Measurements from ENCODE around the gene ALPG.

DNA sequence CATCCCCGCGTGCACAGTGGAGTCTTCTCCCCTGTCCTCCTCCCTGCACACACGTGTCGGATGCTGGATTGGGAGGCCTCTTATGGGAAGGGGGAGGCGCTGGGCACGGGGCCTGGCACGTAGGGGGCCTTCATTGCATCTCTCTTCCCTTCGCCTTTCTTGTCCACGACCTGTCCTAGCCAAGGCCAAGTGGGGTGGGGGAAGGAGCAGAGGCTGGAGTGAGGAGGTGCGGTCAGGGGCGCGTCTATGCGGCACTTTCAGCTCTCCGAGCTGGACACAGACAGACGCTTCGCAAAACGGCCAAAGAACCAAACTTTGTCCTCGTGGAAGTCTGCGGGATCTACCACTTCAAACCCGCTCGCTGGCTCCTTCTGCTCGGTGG, 13.4 kb downstream of the ALPG start:
- TF ChIP-seq, protein P1, sequence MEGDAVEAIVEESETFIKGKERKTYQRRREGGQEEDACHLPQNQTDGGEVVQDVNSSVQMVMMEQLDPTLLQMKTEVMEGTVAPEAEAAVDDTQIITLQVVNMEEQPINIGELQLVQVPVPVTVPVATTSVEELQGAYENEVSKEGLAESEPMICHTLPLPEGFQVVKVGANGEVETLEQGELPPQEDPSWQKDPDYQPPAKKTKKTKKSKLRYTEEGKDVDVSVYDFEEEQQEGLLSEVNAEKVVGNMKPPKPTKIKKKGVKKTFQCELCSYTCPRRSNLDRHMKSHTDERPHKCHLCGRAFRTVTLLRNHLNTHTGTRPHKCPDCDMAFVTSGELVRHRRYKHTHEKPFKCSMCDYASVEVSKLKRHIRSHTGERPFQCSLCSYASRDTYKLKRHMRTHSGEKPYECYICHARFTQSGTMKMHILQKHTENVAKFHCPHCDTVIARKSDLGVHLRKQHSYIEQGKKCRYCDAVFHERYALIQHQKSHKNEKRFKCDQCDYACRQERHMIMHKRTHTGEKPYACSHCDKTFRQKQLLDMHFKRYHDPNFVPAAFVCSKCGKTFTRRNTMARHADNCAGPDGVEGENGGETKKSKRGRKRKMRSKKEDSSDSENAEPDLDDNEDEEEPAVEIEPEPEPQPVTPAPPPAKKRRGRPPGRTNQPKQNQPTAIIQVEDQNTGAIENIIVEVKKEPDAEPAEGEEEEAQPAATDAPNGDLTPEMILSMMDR (IDR thresholded peaks at IDR 0.05; ENCODE audit: low read length) = no peak
- no peak for TF ChIP-seq EZH2 (IDR thresholded peaks at IDR 0.05; ENCODE audit: borderline replicate concordance, low read length)
